Endothelial cell of umbilical vein (primary cell): Measurements from ENCODE around the gene CLIP4.

Experiments
- JUN ChIP-seq: IDR thresholded peaks from 2 replicates; pipeline ENCODE4 v1.6.1; 2011; ENCODE audit warnings: borderline replicate concordance, low read depth; ENCODE audit not compliant: insufficient read length, insufficient read depth
- TF ChIP-seq, protein P1 (sequence below), 2 donors: IDR thresholded peaks; 1 replicate in 1 of 2; 2 replicates in 1 of 2; pipeline ENCODE4 v1.5.1; 2011; ENCODE audit warnings: low read length in 2 of 2, mild to moderate bottlenecking in 2 of 2, moderate library complexity in 2 of 2, control low read depth in 1 of 2, inconsistent platforms in 1 of 2, low read depth in 1 of 2; ENCODE audit not compliant: insufficient read depth in 1 of 2; ENCODE audit errors: extremely low read depth in 1 of 2

DNA sequence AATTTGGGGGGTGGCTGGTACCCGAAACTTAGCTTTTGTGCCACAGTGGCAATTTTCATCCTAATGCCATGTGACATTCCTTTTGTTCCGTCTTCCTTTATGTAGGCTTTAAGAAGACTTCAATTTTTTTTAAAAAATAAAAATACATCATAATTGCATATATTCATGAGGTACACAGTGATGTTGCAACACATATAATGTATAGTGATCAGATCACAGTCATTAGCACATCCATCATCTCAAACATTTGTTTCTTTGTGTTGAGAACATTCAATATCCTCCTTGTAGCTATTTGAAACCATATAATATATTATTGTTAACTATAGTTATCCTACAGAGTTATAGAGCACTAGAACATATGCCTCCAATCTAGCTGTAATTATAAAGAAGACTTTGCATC, 6.0 kb upstream of the CLIP4 start:
- TF ChIP-seq JUN = no peak
- TF ChIP-seq, protein P1, sequence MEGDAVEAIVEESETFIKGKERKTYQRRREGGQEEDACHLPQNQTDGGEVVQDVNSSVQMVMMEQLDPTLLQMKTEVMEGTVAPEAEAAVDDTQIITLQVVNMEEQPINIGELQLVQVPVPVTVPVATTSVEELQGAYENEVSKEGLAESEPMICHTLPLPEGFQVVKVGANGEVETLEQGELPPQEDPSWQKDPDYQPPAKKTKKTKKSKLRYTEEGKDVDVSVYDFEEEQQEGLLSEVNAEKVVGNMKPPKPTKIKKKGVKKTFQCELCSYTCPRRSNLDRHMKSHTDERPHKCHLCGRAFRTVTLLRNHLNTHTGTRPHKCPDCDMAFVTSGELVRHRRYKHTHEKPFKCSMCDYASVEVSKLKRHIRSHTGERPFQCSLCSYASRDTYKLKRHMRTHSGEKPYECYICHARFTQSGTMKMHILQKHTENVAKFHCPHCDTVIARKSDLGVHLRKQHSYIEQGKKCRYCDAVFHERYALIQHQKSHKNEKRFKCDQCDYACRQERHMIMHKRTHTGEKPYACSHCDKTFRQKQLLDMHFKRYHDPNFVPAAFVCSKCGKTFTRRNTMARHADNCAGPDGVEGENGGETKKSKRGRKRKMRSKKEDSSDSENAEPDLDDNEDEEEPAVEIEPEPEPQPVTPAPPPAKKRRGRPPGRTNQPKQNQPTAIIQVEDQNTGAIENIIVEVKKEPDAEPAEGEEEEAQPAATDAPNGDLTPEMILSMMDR (IDR thresholded peaks at IDR 0.05; ENCODE audit: extremely low read depth in 1 of 2, insufficient read depth in 1 of 2, low read depth in 1 of 2, low read length in 2 of 2) = no peak
